NCI-H524 (cell line): Measurements from ENCODE around the gene HPX.

Experiments
- DNase-seq, 2 experiments: peaks; one replicate each; lab custom pipeline; 2025; lab: John Stamatoyannopoulos, UW

Gene HPX

DNA sequence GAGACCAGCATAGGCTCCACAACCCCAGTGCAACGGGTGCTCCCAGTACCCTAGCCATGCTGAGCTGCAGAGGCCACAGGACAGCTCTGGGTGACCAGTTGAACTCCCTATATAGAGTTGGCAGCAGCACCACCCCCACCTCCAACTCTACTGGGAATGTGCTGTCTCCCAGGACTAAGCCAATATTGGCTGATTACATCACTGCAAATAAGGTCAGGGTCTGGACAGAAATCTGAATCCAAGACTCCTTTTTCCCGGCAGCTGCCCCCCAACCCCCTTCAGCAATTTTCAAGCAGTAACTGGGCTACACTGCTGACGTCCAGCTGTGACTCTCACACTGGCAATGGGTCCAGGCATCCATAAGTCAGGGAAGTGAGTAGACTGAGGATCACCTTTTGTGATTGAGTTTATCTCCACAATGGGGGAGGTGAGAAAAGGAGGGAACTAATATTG lies at the start of gene HPX:
Gene HPX, minus strand, starts transcription at position 82 of the 453 bp plus-strand sequence. Its CDS starts 24 bp downstream, at position 58.
- DNase-seq = no peak

GRCh38 chr11:6489306-6489705 lies 48.5 kb upstream of the HPX start:
- DNase-seq = no peak

DNA sequence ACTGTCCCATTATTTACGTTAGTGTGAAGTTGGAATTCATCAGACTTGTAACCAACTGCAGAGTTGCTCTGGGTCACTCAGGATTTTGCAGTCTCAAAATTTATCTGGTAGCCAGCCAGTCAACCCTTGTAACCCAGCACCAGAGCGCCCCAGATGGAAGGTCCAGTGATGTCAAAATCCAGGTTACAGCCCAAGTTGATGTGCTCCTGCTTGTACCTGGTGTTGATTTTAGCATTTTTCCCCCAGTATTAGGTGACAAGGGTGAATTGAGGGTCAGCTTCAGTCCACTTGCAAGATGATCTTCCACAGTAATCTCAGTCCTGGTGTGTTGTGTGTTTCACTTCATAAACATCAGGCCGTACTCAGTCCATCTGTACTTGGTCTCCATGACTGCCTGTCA lies 48.0 kb upstream of the HPX start:
- DNase-seq = no peak

GRCh38 chr11:6488342-6488741 lies 47.6 kb upstream of the HPX start:
- DNase-seq = no peak

DNA sequence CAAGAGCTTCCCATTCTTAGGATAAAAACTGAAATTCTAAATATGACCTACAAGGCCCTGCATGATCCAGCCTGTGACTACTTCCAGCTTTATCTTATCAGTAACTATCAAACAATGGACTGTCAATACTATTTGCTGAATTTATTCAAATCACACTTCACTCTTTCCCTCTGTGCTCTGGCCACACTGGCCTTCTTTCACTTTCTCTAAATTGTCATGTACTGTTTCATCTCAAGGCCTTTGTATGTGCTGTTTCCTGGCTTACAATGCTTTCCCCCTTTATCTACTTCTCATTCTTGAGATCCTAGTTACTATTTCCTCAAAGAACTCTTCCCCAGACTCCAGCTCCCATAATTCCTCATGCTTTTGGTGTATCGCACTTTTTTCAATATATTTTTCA lies 46.2 kb upstream of the HPX start:
- DNase-seq = no peak

DNA sequence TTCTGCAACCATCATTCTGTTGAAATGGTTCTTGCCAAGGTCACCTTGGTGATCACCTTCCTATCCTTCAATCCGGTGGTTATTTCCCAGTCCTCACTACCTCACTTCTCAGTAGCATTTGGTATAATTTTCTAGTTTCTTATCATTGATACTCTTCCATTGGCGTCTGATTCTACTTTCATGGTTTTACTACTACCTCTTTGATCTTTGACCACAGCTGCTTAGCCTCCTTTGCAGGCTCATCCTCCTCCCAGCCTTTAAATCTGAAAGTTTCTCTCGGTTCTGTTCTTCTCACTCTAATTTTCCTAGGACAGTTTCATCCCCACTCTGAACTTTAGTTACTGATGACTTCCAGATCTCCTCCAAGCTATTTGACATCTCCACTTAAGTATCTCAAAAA lies 45.5 kb upstream of the HPX start:
- DNase-seq = no peak

- no peak for DNase-seq
Measured at GRCh38 chr11:6485661-6486060, 44.9 kb upstream of the HPX start.

DNA sequence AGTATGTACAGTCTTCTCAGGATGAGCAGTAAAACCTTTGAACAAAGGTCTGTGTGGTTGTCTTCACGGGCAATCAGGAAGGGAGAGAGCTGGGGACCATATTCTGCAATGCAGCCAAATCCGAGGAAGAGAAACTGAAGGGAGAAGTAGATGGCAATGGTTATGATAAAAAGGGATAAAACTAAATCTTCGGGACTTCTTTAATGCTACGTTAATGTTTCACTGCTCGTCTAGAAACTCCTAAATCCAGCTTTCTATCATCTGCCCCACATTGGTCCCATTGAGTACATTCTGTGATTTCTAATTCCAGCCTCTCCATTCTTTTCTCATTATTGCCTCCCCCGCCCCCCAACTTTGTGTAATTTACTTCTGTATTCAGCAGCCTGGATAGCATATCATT lies 42.2 kb upstream of the HPX start:
- no peak for DNase-seq

DNA sequence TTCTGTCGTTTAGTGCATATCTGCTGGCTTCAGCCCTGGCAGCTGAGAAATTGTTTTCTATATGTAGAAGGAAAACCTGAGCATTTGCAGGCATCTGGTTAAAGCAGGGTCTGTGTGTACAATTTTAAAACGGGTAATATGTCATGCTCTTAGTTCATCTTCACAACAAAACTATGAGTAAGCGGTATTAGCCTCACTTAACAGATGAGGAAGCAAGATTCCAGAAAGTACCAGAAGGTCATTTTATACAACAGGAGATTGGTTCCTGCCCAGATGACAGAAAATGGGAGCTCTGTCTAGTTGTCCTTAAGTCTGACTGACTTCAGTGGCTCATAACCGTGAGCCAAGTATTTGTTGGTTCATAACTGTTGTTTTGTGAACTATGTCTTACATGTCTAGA lies 41.7 kb upstream of the HPX start:
- DNase-seq = no peak

DNA sequence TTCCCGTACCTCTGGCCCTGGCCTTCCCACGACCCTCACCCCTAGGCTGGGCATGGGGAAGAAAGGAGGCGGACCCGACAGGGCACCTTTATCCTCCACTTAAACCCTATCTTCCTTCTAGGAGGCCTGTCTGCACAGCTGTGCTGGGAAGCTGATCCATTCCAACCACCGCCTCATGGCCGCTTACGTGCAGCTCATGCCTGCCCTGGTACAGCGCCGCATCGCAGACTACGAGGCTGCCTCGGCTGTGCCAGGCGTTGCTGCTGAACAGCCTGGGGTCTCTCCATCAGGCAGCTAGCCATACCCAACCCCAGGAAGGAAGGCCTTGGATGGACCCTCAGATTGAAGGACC lies 41.1 kb upstream of the HPX start:
- DNase-seq = no peak

DNA sequence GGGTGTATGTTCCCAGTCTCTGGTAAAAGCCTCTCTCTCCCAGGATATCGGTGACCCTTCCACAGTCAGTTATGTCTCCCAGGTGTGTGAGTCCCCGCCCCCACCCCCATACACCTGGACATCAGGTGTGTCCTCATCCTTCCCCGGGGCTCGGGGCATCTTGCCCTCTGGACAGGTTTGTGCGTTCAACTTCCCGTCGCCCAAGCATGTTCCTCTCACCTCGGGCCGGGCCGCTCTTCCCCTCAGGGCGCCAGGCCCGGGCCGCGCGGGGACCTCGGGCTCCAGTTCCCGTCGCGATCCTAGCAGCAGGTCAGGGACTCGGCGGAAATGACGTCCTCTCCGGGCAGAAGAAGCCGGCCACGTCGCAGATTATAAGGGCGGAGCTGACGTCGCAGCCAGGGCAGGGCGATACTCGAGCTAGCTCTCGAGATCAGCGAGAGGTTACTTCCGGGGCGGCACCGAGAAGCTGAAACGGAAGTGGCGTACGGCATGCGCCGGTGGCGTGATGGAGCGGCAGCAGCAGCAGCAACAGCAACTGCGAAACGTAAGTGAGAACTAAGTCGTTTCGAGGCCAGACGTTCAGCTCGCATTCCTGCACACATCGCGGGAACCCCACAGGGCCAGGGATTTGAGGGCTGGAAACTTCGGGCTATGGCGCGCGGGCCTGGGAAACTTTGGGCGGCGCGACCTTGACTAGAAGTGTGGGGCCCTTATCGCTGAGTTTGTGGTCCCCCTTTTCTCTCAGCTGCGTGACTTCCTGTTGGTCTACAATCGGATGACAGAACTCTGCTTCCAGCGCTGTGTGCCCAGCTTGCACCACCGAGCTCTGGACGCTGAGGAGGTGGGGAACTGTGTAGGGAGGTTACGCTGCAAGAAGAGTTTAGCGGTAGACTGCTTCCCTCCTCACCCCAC lies 40.5 kb upstream of the HPX start, which contains the start of the genes ARFIP2 and TIMM10B:
Gene ARFIP2, minus strand, starts transcription at position 320 of the 912 bp plus-strand sequence. CDS start 910 bp downstream, outside the sequence.
Gene TIMM10B, plus strand, starts transcription at position 490 of the 912 bp plus-strand sequence. Its CDS starts 16 bp downstream, at position 506.
- DNase-seq = peak; percentile 88 to 92

DNA sequence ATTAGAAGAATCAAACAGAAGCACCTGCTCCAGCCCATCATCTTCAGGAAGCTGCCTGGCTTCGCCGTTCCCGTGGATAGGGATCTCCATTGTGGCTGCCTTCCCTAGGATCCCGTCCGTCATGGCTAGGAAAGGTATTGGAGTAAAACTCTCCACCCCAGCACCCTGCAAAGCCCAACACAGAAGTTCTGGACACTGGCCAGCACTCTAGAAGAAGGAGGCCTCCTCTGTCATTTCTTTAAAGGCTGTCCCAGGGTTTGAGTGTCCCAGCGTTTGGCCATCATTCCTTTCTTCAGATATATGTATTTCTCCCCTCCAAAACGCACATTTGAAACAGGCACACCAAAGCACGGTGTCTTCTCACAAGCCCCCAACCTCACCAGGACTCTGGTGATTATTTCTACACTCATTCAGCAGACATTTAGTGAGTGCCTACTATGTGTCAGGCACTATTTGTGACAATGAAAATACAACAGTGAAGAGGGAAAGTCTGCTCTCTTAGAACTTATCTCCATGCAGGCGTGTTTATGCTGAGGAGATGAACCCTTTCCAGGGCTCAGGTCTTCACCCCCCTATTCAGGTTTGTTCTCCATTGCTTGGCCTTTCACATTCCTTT lies 39.6 kb upstream of the HPX start:
- DNase-seq = no peak

DNA sequence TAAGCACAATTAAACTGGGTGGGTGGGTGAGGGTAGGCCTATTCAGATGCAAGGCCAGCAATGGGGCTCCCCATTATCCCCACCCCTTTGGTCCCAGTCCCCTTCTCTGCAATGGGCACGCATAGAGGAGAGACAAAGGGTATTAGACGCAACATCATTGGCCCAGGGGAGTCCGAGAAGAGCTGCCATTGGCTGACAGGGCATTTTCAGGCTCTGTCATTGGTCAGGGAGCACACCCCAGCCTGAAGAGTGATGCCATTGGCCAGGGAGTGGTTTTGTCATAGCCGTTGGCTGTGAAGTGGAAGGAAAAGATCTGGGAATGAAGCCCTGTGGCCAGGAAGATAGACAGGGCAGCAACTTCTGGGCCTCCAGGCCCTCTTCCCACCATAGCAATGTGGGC lies 35.8 kb upstream of the HPX start:
- no peak for DNase-seq

- DNase-seq = peak in 1 of 2 experiments; percentile 9
Measured at GRCh38 chr11:6475936-6476335, 35.1 kb upstream of the HPX start.

DNA sequence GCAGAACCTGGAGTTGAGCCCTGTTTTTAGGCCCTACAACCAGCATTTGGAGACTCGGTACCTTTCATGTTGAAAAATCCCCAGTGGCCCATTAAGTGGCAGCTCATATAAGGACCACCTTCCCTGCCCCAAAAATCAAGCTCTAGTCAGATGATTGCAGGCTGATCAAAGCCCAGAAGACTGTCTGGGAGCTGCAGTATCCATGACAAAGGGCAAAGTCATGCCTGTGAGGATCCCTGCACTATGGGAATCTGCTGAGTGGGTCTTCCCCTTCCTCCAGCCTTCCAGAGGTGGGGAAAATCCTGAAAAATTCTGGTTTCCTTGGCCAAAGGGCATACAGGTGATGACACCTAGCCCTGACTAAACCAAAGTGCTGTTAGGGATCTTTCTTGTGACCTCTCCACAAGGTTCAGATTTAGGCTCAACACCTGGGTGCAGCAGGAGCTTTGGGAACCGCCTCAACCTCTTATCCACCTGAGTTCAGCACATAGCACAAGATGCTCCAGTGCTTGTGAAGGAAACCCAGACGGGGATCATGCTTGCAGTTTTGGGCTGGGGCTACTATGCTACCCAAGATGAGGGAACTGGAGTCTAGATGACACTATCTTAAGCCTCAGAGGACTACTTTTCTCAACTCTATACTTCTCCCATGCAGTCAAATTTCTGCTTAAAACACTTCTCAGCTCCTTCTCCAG lies 34.2 kb upstream of the HPX start:
- peak in 1 of 2 experiments; percentile 14 for DNase-seq

DNA sequence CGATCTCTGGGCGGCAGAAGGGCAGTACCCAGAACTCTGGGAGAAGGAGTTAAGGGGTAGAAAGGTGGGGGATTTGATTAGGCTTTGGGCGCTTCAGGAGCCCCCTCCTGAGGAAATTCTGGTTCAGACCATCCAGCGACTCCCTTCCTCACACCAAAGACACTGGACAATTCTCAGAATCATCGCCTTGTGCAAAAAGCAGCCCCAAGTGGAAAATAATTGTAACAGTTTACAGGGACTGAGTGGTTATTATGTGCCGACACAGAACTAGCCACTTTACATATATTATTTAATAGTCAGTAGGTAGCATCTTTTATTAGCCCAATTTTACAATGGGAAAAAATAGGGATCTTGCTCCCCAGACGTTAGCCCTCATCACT lies 33.6 kb upstream of the HPX start:
- DNase-seq = no peak

DNA sequence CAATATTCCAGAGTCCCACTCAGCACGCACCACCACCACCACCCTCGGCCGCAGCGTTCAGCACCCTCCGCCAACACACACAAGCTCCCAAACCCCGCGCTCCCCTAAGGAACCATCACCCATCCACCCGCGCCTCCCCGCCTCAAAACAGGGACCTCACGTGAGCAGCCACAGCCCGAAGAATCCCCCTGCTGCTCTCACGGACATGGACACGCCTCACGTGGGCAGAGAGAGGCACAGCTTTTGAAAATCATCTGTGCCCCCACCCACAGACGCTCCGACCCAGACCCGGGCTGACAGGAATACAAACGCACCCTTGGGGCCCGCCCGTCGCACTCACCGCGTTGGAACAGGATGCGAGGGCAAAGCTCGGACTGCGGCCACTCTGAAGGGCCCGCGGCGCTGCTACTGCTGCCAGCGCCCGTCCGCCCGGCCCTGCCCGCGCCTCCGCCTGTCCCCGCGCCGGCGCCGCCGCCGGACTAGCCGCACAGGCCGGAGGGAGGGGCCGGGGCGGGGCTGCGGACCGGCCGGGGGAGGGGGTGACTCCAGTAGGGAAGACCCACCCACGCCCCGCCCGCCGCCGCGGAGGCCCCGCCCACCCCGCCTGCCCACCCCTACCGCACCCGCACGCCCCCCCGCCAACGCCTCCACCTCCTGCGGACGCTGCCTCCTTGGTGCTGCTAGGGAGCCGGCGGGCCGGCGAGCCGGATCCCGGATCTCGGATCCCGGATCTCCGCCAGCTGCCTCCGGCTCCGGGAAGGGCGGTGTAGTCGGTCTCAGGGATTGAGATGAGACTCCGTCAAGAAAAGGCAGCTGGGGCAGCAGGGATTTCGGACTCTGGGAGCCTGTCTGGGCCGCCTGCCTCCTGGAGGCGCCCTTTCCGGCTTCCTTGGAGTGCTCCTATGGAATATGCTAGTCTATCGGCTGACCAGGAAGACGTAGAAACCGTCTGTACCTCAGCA lies 32.9 kb upstream of the HPX start, which contains the start of gene TRIM3:
Gene TRIM3, minus strand, starts transcription at position 491 of the 962 bp plus-strand sequence. CDS start 8,246 bp downstream, outside the sequence.
- DNase-seq = peak; percentile 80 to 88

GRCh38 chr11:6472934-6473333 lies 32.1 kb upstream of the HPX start:
- peak in 1 of 2 experiments; percentile 31 for DNase-seq

- no peak for DNase-seq
Measured at GRCh38 chr11:6469599-6469998, 28.8 kb upstream of the HPX start.

- DNase-seq = peak in 1 of 2 experiments; percentile 8
Measured at GRCh38 chr11:6468712-6469495, 28.1 kb upstream of the HPX start.
